ENCODE results near the gene ABTB2.

Gene ABTB2

DNA sequence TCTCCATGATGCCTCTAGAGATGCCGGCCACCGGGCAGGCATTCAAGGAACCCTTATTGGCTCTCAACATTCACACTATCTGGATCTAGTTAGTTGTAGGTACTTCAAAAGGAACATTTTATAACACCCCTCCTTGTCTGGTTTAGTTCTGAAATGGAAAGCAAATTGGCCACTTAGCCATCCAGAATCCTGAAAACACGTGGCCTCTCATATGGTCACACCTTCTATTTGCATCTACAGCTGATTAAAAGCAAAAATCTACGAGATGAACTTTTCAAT, 29.2 kb downstream of the ABTB2 start:
- DNase-seq (ENCODE audit: low spot score) = no peak
- H3K27ac ChIP-seq = no peak overlapping the region
- ChIA-PET CTCF (no interaction called here), POLR2A (ENCODE audit: low non-redundant PET) (no interaction called here)
- TF ChIP-seq, protein P1, sequence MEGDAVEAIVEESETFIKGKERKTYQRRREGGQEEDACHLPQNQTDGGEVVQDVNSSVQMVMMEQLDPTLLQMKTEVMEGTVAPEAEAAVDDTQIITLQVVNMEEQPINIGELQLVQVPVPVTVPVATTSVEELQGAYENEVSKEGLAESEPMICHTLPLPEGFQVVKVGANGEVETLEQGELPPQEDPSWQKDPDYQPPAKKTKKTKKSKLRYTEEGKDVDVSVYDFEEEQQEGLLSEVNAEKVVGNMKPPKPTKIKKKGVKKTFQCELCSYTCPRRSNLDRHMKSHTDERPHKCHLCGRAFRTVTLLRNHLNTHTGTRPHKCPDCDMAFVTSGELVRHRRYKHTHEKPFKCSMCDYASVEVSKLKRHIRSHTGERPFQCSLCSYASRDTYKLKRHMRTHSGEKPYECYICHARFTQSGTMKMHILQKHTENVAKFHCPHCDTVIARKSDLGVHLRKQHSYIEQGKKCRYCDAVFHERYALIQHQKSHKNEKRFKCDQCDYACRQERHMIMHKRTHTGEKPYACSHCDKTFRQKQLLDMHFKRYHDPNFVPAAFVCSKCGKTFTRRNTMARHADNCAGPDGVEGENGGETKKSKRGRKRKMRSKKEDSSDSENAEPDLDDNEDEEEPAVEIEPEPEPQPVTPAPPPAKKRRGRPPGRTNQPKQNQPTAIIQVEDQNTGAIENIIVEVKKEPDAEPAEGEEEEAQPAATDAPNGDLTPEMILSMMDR (conservative IDR thresholded peaks at IDR 0.05; ENCODE audit: low read depth) = no peak

DNA sequence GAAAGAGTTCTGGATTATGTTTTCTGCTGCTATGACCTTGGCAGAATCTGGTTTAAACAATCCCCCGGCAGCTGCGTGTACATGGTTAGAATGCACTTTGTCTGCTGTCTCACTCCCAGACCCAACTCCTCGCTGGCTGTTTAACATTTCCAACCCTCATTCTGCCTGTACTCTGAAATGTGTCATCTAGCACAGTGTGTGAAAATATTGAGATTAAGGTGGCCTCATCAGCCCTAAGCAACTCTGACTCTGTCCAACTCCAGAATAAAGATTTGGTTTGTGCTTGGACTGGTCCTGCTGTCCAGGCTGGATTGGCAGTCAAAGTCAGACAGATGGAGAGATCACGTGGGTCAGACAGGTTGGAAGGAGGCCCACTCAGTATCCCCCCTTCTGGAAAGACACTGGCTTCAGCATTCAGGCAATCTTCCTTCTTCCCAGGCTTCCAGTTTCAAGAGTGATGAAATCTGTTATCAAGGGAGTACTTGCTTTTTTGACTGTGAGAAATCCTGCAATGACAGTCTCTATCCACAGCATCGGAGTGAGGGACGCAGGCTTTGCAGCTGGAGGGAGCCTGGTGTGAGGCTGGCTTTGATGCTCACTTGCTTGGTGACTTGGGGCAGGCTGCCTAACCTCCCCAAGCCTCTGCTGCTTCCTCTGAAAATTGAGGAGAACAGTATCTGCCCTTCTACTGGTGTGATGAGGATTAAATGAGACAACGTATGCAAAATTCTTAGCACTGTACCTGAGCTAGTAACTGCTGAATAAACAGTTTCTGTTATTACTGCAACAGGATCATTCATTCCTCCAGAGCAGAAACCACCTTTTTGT, 29.8 kb downstream of the ABTB2 start:
- CTCF ChIA-PET = no interaction called here
- TF ChIP-seq, protein P1 (conservative IDR thresholded peaks at IDR 0.05; ENCODE audit: low read depth) = no peak
- no peak for DNase-seq (ENCODE audit: low spot score)
- H3K27ac ChIP-seq = no peak overlapping the region
- POLR2A ChIA-PET (ENCODE audit: low non-redundant PET) = no interaction called here

DNA sequence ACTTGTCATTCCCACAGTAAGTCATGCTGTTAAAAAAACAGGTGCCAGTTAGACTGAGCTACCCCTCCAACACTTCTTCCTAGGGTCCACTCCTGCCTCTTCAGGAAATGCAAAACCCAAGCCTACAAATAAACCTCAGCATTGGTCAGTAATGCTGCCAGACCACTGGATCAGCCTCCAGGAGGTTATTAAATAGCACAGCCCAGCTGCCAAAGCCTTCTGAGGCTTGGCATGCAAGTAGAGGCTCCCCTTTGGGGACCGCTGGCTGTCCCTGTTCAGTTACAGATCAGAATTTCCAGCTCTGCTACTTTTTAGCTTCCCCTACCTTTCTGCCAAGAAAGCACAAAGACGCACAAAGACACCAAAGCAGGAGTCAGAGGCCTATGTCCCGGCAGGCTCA, 33.3 kb downstream of the ABTB2 start:
- POLR2A ChIA-PET (ENCODE audit: low non-redundant PET) = no interaction called here
- DNase-seq (ENCODE audit: low spot score) = no peak
- TF ChIP-seq, protein P1 (conservative IDR thresholded peaks at IDR 0.05; ENCODE audit: low read depth) = no peak

DNA sequence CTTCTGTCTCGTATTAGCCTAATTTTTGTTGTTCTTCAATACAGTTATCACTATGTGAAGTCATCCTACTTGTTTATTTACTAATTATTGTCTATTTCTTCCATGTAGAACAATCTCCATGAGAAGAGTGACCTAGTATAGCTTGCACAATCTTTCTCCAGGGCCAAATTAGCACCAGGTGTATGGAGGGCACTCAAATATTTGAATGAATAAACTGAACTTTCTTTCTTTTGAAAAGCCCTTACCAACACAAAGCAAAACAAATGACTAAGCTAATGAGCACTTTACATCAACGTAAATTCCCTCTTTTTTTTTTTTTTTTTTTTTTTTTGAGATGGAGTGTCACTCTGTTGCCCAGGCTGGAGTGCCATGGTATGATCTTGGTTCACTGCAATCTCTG, 34.2 kb downstream of the ABTB2 start:
- H3K27ac ChIP-seq = no peak overlapping the region
- no peak for DNase-seq (ENCODE audit: low spot score)
- ChIA-PET CTCF (no interaction called here), POLR2A (ENCODE audit: low non-redundant PET) (no interaction called here)
- TF ChIP-seq, protein P1 (conservative IDR thresholded peaks at IDR 0.05; ENCODE audit: low read depth) = no peak

More for the DNA sequence above, 33.3 kb downstream of the ABTB2 start:
- CTCF ChIA-PET = no interaction called here
- no peak overlapping the region for H3K27ac ChIP-seq

DNA sequence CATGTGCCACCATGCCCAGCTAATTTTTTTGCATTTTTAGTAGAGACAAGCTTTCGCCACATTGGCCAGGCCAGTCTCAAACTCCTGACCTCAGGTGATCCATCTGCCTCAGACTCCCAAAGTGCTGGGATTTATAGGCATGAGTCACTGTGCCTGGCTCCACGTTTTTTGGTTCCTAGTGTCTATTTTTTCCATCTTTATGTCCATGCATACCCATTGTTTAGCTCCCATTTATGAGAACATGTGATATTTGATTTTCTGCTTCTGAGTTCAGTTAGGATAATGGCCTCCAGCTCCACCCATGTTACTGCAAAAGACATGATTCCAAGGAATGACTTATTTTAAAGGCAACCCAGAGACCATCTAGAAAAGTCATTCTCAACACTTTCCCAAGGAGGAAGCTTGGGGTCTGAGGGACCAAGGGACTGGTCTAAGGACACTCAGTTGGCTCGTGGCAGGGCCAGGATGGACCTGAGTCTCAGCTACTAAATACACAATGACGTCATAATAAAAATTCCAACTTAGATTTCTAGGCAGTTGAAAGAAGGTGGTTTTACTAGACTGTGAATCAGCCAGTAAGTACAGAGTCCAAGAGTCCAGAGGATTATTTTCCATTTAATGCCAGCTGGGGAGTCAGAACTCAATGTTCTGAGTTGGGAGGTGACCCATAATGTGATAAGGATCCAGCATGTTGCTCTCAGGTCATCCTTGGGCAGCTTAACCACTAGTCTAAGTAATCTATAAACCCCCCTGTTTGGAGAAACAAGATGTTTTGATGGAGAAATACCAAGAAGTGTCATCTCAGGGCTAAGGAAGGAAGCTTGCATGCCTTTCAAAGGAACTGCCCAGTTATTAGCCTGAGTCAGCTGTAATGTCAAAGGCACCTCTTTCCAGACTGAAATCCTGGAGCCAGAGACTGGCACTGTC, 39.4 kb downstream of the ABTB2 start:
- TF ChIP-seq, protein P1 (conservative IDR thresholded peaks at IDR 0.05; ENCODE audit: low read depth) = no peak
- ChIA-PET CTCF (interaction anchor here (0.7 kb wide), 1 partner anchor 144 kb away, joined by 3 read pairs; no protein-coding TSS in a partner anchor), POLR2A (ENCODE audit: low non-redundant PET) (no interaction called here)
- no peak for DNase-seq (ENCODE audit: low spot score)
- no peak overlapping the region for H3K27ac ChIP-seq

DNA sequence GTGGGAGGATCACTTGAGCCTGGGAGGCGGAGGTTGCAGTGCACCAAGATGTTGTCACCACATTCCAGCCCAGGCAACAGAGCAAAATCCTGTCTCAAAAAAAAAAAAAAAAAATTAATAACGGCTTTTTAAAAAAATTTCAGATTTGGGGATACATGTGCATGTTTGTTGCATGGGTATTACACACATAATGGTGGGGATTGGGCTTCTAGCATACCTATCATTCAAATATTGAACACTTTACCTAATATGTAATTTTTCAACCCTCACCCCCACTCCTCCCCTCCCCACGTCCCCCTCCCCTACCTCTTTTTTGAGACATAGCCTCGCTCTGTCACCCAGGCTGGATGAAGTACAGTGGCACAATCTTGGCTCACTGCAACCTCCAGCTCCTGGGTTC, 40.1 kb downstream of the ABTB2 start:
- H3K27ac ChIP-seq = no peak overlapping the region
- ChIA-PET POLR2A (ENCODE audit: low non-redundant PET) (no interaction called here), CTCF (no interaction called here)
- TF ChIP-seq, protein P1 (conservative IDR thresholded peaks at IDR 0.05; ENCODE audit: low read depth) = no peak
- DNase-seq (ENCODE audit: low spot score) = no peak
